Heart right ventricle (tissue), 16 donors: ENCODE data around the gene CATSPERZ. TPM values are rescaled to one million over a fixed set of nuclear protein-coding genes. Genes with fewer than 3 reads are reported as not detected.

Experiments
- ATAC-seq, 8 donors: fragments of 200-7000 bp; cut with Tn5 transposase; one replicate each; pipeline ENCODE4 v1.9.1; 2020; ENCODE audit warnings: mild to moderate bottlenecking in 8 of 8, moderate library complexity in 8 of 8, moderate number of reproducible peaks in 1 of 8
- DNase-seq, 2 donors: peaks; one replicate each; pipeline ENCODE4 v3.0.0-alpha.2; 2020
- H3K27ac ChIP-seq, 10 donors: fragments of 200-600 bp; sonication (generic) in 2 of 10; one replicate each; pipeline versions ENCODE4 v1.5.0 to v1.8.0; 2020 to 2022; ENCODE audit warnings: mild to moderate bottlenecking in 3 of 10
- H3K27me3 ChIP-seq, 7 donors: fragments of 200-600 bp; one replicate each; pipeline ENCODE4 v1.8.0; 2021 to 2022; ENCODE audit warnings: mild to moderate bottlenecking in 2 of 7
- H3K36me3 ChIP-seq, 9 donors: fragments of 200-600 bp; sonication (generic) in 1 of 9; one replicate each; pipeline versions ENCODE4 v1.5.0 to v1.8.0; 2020 to 2022; ENCODE audit warnings: mild to moderate bottlenecking in 2 of 9
- H3K4me1 ChIP-seq, 9 donors: fragments of 200-600 bp; sonication (generic) in 1 of 9; one replicate each; pipeline versions ENCODE4 v1.5.0 to v1.8.0; 2020 to 2022; ENCODE audit warnings: mild to moderate bottlenecking in 4 of 9
- H3K4me3 ChIP-seq, 10 donors: fragments of 200-600 bp; sonication (generic) in 2 of 10; one replicate each; pipeline versions ENCODE4 v1.5.0 to v1.8.0; 2020 to 2022; ENCODE audit warnings: mild to moderate bottlenecking in 7 of 10, moderate library complexity in 2 of 10
- H3K9me3 ChIP-seq, 11 donors: fragments of 200-600 bp in 10 of 11; sonication (generic) in 2 of 11; one replicate each; pipeline versions ENCODE4 v1.5.0 to v1.8.0; 2013 to 2022; ENCODE audit warnings: mild to moderate bottlenecking in 2 of 11, control low read depth in 1 of 11, moderate library complexity in 1 of 11
- WGBS, 2 donors: extraction: QIAGEN DNeasy Blood & Tissue Kit; methylation state at CpG; one replicate each; pipeline ENCODE4 v1.1.7; 2013; ENCODE audit warnings: inconsistent platforms in 1 of 2; 5-methylcytosine and 5-hydroxymethylcytosine counted together
- intact Hi-C, 10 donors: fragments of 100-400 bp; cut with DNase I; formaldehyde crosslinking; loops; one replicate each; pipeline versions ENCODE4 v1.11.1 to v1.14.2; 2022
- polyA plus RNA-seq, 2 donors: library from polyadenylated mRNA; stranded (reverse); fragments of 200-250 nt; gene quantifications; one replicate each; pipeline ENCODE4 v1.2.3, GENCODE V29; 2013
- total RNA-seq, 10 donors: library from RNA; stranded (reverse); fragmentation: NEBNext Ultra II Directional in 3 of 10; extraction: Animal tissue kit (Norgen Biotek cat#: 25700) in 3 of 10; gene quantifications; one replicate each; pipeline versions ENCODE4 v1.2.1 to v1.2.4, GENCODE V29; 2021 to 2023
- TF ChIP-seq, protein P1 (sequence below), 9 donors: fragments of 200-600 bp; sonication (generic) in 2 of 9; IDR thresholded peaks; one replicate each; pipeline versions ENCODE4 v1.5.0 to v1.8.0; 2021 to 2022; ENCODE audit warnings: antibody characterized with exemption in 9 of 9, mild to moderate bottlenecking in 5 of 9, moderate library complexity in 1 of 9
- donor health status: Arrhythmogenic right ventricular cardiomyopathy.
- donor health status: ischemic (EF 13 %, LVEDD 7.1; RV severe dilation, severe dysfunction).
- donor health status: healthy with polysubstance abuse.
- donor health status: DM: no; HTN: yes; CAD: no.
- donor health status: DM: no; HTN: no; CAD: no.
- donor health status: ischemic (EF 25% LVEDD 6.9; RV normal size, moderate dysfunction).
- donor health status: ischemic (EF 25% LVEDD 5.7; RV mildly dilated, moderate dysfunction).
- donor health status: healthy.
- donor health status: DM: yes; HTN: yes; CAD: no.
- donor health status: Ischemic cardiomyopathy.
- donor health status: ischemic (EF 35%, LVEDD 5.7; RV mildly dilated, moderate dysfunction).
- donor health status: nonischemic (EF 11% LVEDD 7.7; RV severe dilation, severe dysfunction).
- donor health status: DM: yes; HTN: yes; CAD: no.
- donor health status: PGD.
- donor health status: ischemic (EF 29% LVEDD 5.4; RV normal size, mild dysfunction).
- donor health status: nonischemic (EF 23%, LVEDD 6.1; RV moderate dilation, normal function).

The CATSPERZ gene
- total and polyA plus RNA-seq, 12 donors, result 0.10 TPM; not detected in 11

GRCh38 chr11:64268025-64268892 lies 31.9 kb upstream of the CATSPERZ start:
- ATAC-seq, result peak in 2 of 8 donors; percentile 0
- TF ChIP-seq, protein P1, sequence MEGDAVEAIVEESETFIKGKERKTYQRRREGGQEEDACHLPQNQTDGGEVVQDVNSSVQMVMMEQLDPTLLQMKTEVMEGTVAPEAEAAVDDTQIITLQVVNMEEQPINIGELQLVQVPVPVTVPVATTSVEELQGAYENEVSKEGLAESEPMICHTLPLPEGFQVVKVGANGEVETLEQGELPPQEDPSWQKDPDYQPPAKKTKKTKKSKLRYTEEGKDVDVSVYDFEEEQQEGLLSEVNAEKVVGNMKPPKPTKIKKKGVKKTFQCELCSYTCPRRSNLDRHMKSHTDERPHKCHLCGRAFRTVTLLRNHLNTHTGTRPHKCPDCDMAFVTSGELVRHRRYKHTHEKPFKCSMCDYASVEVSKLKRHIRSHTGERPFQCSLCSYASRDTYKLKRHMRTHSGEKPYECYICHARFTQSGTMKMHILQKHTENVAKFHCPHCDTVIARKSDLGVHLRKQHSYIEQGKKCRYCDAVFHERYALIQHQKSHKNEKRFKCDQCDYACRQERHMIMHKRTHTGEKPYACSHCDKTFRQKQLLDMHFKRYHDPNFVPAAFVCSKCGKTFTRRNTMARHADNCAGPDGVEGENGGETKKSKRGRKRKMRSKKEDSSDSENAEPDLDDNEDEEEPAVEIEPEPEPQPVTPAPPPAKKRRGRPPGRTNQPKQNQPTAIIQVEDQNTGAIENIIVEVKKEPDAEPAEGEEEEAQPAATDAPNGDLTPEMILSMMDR (IDR thresholded peaks at IDR 0.05), result no peak
- Histone ChIP-seq H3K27me3 (no peaks in the 10 kb centered on the region), H3K27ac (peak overlapping the region; percentile 58 to 100 (median 98)), H3K4me3 (peak overlapping the region; percentile 63 to 90 (median 74)), H3K9me3 (no peaks in the 10 kb centered on the region), H3K4me1 (peaks cover 18 to 49% (median 36%) of the 10 kb centered on the region in 9 donors), H3K36me3 (peaks cover 0 to 42% (median 9%) of the 10 kb centered on the region in 9 donors)
- intact Hi-C loops, result loop anchor here in 1 of 10 donors (1.0 to 2.0 kb wide), 2 partner anchors 17 to 64 kb away; partner anchors contain the start of gene PLCB3
- peak; percentile 58 to 74 for DNase-seq
- WGBS, 2 donors, result 31 to 36% methylated on average over 23 of the region's 23 CpGs

DNA sequence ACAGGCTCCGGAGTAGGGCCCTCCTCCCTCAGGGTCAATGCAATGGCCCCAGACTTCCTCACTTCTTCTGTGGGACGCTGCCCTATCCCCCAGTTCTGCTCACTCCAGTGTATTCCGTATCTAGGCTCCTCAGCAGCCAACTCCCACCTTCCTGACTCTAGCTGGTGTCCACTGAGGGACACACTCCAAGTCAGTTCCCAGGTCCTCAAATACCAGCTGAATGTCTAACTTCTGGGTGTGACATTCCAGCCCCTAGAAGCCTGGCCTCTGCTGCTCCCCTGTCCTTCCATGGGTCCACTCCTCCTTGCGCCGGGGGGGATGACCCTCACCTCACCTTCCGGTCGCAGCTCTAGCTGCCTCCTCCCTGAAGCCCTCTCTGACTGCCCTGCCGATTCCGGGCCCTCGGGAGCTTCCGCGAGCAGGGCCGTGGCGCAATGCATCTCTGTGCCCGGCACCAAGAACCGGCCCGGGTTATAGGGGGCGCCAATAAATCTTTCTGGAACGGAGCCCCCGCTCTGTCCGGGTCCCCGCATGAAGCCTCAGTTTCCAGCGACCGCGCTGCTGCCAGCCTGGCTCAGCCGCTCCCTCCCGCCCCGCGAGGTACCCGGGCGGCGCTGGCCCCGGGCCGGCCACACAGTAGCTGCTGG lies 31.1 kb upstream of the CATSPERZ start:
- Histone ChIP-seq H3K27me3 (no peaks in the 10 kb centered on the region), H3K27ac (peak overlapping the region; percentile 58 to 100 (median 98)), H3K4me3 (peak overlapping the region; percentile 63 to 90 (median 74)), H3K36me3 (peaks cover 0 to 34% (median 9%) of the 10 kb centered on the region in 9 donors), H3K4me1 (peaks cover 18 to 55% (median 36%) of the 10 kb centered on the region in 9 donors), H3K9me3 (no peaks in the 10 kb centered on the region)
- TF ChIP-seq, protein P1 (IDR thresholded peaks at IDR 0.05), result peak in 1 of 9 donors; percentile 4
- 1% methylated on average over 34 of the region's 34 CpGs for WGBS, 2 donors
- ATAC-seq (peak in 5 of 8 donors; percentile 3 to 24 (median 6)), DNase-seq (peak; percentile 69 to 73)
- intact Hi-C loops, result loop anchor here in 2 of 10 donors (1.0 to 2.0 kb wide), 3 partner anchors 18 to 65 kb away; partner anchors contain the start of gene PLCB3 (in 2 of the 2)

DNA sequence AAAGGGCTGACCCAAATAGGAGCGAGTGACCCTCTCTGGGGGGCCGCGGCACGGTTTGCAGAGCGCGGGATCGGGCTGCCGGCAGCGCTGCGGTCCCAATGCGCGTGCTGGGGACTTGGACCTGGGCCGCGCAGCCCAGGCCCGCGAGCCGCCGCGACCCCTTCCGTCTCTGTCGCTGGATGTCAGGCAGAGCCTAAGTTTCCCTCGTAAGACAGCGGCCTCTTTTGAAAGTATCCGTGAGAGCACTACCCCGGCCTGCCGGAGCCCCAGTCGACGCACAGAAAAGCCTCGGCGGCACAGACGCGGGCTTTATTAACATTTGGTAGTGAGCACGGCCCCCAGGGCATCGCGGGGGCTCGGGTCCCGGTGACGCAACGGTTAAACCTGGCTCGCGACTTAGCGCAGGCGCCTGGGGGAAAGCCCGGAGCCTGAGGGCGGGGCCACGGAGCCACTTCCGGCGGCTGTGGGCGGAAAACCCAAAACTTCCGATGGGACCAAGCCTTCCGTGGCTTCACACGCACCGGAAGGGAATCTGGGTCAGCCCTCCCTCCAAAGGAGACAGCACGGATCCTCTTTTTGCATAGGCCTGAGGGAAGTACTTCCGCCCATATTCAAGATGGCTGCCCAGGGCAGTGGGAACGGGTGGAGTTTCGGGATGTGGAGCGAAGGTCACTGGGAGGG lies 30.5 kb upstream of the CATSPERZ start:
- Histone ChIP-seq H3K36me3 (peaks cover 0 to 27% (median 9%) of the 10 kb centered on the region in 9 donors), H3K27me3 (no peaks in the 10 kb centered on the region), H3K9me3 (no peaks in the 10 kb centered on the region), H3K4me1 (peaks cover 18 to 55% (median 36%) of the 10 kb centered on the region in 9 donors), H3K4me3 (peak overlapping the region; percentile 70 to 90 (median 79)), H3K27ac (peak overlapping the region; percentile 89 to 100 (median 98))
- intact Hi-C loops, result loop anchor here in 5 of 10 donors (1.0 to 2.0 kb wide), 7 partner anchors 15 to 35 kb away; partner anchors contain the start of genes GPR137 (in 5 of the 5), BAD (in 4 of the 5), FKBP2 (in 3 of the 5) and PLCB3 (in 2 of the 5)
- DNase-seq (peak; percentile 97 to 99), ATAC-seq (peak; percentile 86 to 92 (median 90))
- 0 to 1% methylated on average over 53 to 58 of the region's 58 CpGs for WGBS, 2 donors
- TF ChIP-seq, protein P1 (IDR thresholded peaks at IDR 0.05), result peak in 5 of 9 donors; percentile 2 to 56 (median 39)
